ENCODE results near the gene DLGAP4. TPM values are rescaled to one million over a fixed set of nuclear protein-coding genes. Genes with fewer than 3 reads are reported as not detected.

DLGAP4 gene
- total and polyA plus RNA-seq, 2 of the 13 experiments (the other 11 are each of a cell fraction or from before 2014, with no cell fraction given): 15.2 to 26.7 TPM

DNA sequence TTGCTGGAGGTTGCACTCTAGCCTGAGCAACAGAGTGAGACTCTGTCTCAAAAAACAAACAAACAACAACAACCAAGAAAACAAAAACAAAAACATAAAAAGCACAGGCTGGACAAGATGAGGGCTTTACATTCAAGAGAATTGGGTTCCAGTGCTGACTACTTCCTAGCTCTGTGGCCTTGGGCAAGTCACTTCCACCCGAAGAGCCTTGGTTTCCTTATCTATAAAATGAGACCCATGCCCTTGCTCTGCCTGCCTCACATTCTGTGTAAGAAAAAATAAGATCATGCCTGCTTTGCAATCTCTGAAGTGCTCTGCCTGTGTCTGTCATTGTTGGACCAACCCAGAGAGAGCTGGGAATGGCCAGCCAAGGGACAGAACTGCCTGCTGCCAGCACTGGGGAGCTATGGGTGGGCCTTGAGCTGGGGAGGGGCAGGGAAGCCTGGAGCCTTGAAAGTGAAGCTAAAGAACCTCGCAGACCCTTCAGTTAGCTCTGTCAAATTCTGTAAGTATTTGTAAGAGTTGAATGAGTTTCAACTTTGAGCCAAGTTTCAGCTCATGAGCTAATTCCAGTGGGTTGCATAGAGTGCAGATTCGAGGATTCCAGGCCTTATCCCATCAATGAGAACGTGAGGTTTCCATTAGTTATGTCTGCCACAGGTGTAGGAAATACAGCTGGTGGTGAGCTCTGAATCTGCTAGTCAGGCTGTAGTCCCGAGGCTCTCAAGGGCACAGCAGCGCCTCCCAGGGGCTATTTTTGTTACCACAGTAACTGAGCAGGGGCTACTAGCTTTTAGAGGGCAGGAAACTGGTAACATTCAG is 93.2 kb downstream of the DLGAP4 start (continued):
- TF ChIP-seq, protein P1, sequence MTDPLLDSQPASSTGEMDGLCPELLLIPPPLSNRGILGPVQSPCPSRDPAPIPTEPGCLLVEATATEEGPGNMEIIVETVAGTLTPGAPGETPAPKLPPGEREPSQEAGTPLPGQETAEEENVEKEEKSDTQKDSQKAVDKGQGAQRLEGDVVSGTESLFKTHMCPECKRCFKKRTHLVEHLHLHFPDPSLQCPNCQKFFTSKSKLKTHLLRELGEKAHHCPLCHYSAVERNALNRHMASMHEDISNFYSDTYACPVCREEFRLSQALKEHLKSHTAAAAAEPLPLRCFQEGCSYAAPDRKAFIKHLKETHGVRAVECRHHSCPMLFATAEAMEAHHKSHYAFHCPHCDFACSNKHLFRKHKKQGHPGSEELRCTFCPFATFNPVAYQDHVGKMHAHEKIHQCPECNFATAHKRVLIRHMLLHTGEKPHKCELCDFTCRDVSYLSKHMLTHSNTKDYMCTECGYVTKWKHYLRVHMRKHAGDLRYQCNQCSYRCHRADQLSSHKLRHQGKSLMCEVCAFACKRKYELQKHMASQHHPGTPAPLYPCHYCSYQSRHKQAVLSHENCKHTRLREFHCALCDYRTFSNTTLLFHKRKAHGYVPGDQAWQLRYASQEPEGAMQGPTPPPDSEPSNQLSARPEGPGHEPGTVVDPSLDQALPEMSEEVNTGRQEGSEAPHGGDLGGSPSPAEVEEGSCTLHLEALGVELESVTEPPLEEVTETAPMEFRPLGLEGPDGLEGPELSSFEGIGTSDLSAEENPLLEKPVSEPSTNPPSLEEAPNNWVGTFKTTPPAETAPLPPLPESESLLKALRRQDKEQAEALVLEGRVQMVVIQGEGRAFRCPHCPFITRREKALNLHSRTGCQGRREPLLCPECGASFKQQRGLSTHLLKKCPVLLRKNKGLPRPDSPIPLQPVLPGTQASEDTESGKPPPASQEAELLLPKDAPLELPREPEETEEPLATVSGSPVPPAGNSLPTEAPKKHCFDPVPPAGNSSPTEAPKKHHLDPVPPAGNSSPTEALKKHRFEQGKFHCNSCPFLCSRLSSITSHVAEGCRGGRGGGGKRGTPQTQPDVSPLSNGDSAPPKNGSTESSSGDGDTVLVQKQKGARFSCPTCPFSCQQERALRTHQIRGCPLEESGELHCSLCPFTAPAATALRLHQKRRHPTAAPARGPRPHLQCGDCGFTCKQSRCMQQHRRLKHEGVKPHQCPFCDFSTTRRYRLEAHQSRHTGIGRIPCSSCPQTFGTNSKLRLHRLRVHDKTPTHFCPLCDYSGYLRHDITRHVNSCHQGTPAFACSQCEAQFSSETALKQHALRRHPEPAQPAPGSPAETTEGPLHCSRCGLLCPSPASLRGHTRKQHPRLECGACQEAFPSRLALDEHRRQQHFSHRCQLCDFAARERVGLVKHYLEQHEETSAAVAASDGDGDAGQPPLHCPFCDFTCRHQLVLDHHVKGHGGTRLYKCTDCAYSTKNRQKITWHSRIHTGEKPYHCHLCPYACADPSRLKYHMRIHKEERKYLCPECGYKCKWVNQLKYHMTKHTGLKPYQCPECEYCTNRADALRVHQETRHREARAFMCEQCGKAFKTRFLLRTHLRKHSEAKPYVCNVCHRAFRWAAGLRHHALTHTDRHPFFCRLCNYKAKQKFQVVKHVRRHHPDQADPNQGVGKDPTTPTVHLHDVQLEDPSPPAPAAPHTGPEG (CRISPR knock-in tag; IDR thresholded peaks at IDR 0.05): no peak
- TF ChIP-seq, protein P2, sequence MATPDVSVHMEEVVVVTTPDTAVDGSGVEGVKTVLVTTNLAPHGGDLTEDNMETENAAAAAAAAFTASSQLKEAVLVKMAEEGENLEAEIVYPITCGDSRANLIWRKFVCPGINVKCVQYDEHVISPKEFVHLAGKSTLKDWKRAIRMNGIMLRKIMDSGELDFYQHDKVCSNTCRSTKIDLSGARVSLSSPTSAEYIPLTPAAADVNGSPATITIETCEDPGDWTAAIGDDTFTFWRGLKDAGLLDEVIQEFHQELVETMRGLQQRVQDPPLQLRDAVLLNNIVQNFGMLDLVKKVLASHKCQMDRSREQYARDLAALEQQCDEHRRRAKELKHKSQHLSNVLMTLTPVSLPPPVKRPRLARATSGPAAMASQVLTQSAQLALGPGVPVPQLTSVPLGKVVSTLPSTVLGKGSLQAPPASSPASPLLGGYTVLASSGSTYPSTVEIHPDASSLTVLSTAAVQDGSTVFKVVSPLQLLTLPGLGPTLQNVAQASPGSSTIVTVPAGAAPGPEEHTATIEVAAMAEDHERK (CRISPR knock-in tag; IDR thresholded peaks at IDR 0.05; ENCODE audit: low read depth): no peak
- TF ChIP-seq PHF21A (CRISPR knock-in tag; IDR thresholded peaks at IDR 0.05): peak; percentile 76; the same call in 1 of the 2 replicates
- TF ChIP-seq SMAD9 (CRISPR knock-in tag; IDR thresholded peaks at IDR 0.05): no peak
- TF ChIP-seq, protein P3, sequence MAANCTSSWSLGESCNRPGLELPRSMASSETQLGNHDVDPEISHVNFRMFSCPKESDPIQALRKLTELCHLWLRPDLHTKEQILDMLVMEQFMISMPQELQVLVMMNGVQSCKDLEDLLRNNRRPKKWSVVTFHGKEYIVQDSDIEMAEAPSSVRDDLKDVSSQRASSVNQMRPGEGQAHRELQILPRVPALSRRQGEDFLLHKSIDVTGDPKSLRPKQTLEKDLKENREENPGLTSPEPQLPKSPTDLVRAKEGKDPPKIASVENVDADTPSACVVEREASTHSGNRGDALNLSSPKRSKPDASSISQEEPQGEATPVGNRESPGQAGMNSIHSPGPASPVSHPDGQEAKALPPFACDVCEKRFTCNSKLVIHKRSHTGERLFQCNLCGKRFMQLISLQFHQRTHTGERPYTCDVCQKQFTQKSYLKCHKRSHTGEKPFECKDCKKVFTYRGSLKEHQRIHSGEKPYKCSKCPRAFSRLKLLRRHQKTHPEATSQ (CRISPR knock-in tag; IDR thresholded peaks at IDR 0.05; ENCODE audit: borderline replicate concordance): no peak
- no peak for TF ChIP-seq ZNF44 (CRISPR knock-in tag; IDR thresholded peaks at IDR 0.05)
- TF ChIP-seq KDM3A (CRISPR knock-in tag; IDR thresholded peaks at IDR 0.05; ENCODE audit: low read depth): 0 out of 2 replicates have a peak, but pooled peaks have one; percentile 28
- TF ChIP-seq GTF3A (CRISPR knock-in tag; conservative IDR thresholded peaks at IDR 0.05): no peak
- TF ChIP-seq ZNF33B (CRISPR knock-in tag; IDR thresholded peaks at IDR 0.05): no peak
- TF ChIP-seq, protein P4, sequence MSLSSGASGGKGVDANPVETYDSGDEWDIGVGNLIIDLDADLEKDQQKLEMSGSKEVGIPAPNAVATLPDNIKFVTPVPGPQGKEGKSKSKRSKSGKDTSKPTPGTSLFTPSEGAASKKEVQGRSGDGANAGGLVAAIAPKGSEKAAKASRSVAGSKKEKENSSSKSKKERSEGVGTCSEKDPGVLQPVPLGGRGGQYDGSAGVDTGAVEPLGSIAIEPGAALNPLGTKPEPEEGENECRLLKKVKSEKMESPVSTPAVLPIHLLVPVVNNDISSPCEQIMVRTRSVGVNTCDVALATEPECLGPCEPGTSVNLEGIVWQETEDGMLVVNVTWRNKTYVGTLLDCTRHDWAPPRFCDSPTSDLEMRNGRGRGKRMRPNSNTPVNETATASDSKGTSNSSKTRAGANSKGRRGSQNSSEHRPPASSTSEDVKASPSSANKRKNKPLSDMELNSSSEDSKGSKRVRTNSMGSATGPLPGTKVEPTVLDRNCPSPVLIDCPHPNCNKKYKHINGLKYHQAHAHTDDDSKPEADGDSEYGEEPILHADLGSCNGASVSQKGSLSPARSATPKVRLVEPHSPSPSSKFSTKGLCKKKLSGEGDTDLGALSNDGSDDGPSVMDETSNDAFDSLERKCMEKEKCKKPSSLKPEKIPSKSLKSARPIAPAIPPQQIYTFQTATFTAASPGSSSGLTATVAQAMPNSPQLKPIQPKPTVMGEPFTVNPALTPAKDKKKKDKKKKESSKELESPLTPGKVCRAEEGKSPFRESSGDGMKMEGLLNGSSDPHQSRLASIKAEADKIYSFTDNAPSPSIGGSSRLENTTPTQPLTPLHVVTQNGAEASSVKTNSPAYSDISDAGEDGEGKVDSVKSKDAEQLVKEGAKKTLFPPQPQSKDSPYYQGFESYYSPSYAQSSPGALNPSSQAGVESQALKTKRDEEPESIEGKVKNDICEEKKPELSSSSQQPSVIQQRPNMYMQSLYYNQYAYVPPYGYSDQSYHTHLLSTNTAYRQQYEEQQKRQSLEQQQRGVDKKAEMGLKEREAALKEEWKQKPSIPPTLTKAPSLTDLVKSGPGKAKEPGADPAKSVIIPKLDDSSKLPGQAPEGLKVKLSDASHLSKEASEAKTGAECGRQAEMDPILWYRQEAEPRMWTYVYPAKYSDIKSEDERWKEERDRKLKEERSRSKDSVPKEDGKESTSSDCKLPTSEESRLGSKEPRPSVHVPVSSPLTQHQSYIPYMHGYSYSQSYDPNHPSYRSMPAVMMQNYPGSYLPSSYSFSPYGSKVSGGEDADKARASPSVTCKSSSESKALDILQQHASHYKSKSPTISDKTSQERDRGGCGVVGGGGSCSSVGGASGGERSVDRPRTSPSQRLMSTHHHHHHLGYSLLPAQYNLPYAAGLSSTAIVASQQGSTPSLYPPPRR (CRISPR knock-in tag; IDR thresholded peaks at IDR 0.05; ENCODE audit: borderline replicate concordance): no peak

Data from HepG2 (cell line).